ENCODE measurements around the gene NLRP1. TPM values are rescaled to one million over a fixed set of nuclear protein-coding genes. Genes with fewer than 3 reads are reported as not detected.

NLRP1 gene
- total RNA-seq, 4 donors from 2014 or later: 15.4 to 19.5 (median 18.0) TPM

- Histone ChIP-seq H3K27ac (replicated peaks in 1 of 4) (no peak overlapping the region), H3K27me3 (no peaks in the 10 kb centered on the region), H3K4me3 (no peak overlapping the region), H3K4me1 (no peaks in the 10 kb centered on the region), H3K9me3 (no peaks in the 10 kb centered on the region), H3K36me3 (peaks cover 0 to 61% (median 13%) of the 10 kb centered on the region in 4 donors)
- WGBS: 67% methylated on average over 3 of the region's 3 CpGs
- DNase-seq (ENCODE audit: extremely low spot score): peak; percentile 66
- TF ChIP-seq POLR2A (IDR thresholded peaks at IDR 0.05; ENCODE audit: low read depth) (no peak), POLR2AphosphoS5 (IDR thresholded peaks at IDR 0.05) (no peak), CTCF (IDR thresholded peaks at IDR 0.05) (no peak), EP300 (IDR thresholded peaks at IDR 0.05) (no peak)
- intact Hi-C loops (cut with DNase I): no loop called here
Measured at GRCh38 chr17:5553479-5553878, 30.8 kb downstream of the NLRP1 start.

GRCh38 chr17:5552841-5553240 is 31.5 kb downstream of the NLRP1 start:
- Histone ChIP-seq H3K9me3 (no peaks in the 10 kb centered on the region), H3K27ac (replicated peaks in 1 of 4) (no peak overlapping the region), H3K36me3 (peaks cover 0 to 61% (median 9%) of the 10 kb centered on the region in 4 donors), H3K4me3 (no peak overlapping the region), H3K4me1 (no peaks in the 10 kb centered on the region), H3K27me3 (no peaks in the 10 kb centered on the region)
- no peak for DNase-seq (ENCODE audit: extremely low spot score)
- TF ChIP-seq POLR2AphosphoS5 (IDR thresholded peaks at IDR 0.05) (no peak), POLR2A (IDR thresholded peaks at IDR 0.05; ENCODE audit: low read depth) (no peak), EP300 (IDR thresholded peaks at IDR 0.05) (no peak), CTCF (IDR thresholded peaks at IDR 0.05) (no peak)
- intact Hi-C loops (cut with DNase I): no loop called here

- Histone ChIP-seq H3K36me3 (peaks cover 0 to 75% (median 19%) of the 10 kb centered on the region in 4 donors), H3K27ac (replicated peaks in 1 of 4) (no peak overlapping the region), H3K4me3 (no peak overlapping the region), H3K4me1 (no peaks in the 10 kb centered on the region), H3K27me3 (no peaks in the 10 kb centered on the region), H3K9me3 (no peaks in the 10 kb centered on the region)
- TF ChIP-seq EP300 (IDR thresholded peaks at IDR 0.05) (no peak), POLR2A (IDR thresholded peaks at IDR 0.05; ENCODE audit: low read depth) (no peak)
- DNase-seq (ENCODE audit: extremely low spot score): no peak
- intact Hi-C loops (cut with DNase I): no loop called here
- 68% methylated on average over 9 of the region's 9 CpGs for WGBS
Measured at GRCh38 chr17:5545051-5545987, 39.0 kb downstream of the NLRP1 start.

GRCh38 chr17:5544115-5544514 is 40.2 kb downstream of the NLRP1 start:
- Histone ChIP-seq H3K36me3 (peaks cover 0 to 78% (median 22%) of the 10 kb centered on the region in 4 donors), H3K4me3 (no peak overlapping the region), H3K9me3 (no peaks in the 10 kb centered on the region), H3K27me3 (no peaks in the 10 kb centered on the region), H3K27ac (replicated peaks in 1 of 4) (no peak overlapping the region), H3K4me1 (no peaks in the 10 kb centered on the region)
- TF ChIP-seq POLR2AphosphoS5 (IDR thresholded peaks at IDR 0.05) (no peak), POLR2A (IDR thresholded peaks at IDR 0.05; ENCODE audit: low read depth) (no peak), CTCF (IDR thresholded peaks at IDR 0.05) (no peak), EP300 (IDR thresholded peaks at IDR 0.05) (no peak)
- intact Hi-C loops (cut with DNase I): no loop called here
- DNase-seq (ENCODE audit: extremely low spot score): no peak
- 77% methylated on average over 2 of the region's 2 CpGs for WGBS

GRCh38 chr17:5541610-5542202 is 42.6 kb downstream of the NLRP1 start:
- no peaks in the 10 kb centered on the region for H3K9me3 ChIP-seq
- 61% methylated on average over 3 of the region's 6 CpGs for WGBS
- H3K27me3 ChIP-seq: no peaks in the 10 kb centered on the region
- H3K27ac ChIP-seq (replicated peaks in 1 of 4): no peak overlapping the region
- TF ChIP-seq POLR2A (IDR thresholded peaks at IDR 0.05; ENCODE audit: low read depth) (no peak), POLR2AphosphoS5 (IDR thresholded peaks at IDR 0.05) (no peak), CTCF (IDR thresholded peaks at IDR 0.05) (no peak), EP300 (IDR thresholded peaks at IDR 0.05) (no peak)
- DNase-seq (ENCODE audit: extremely low spot score): no peak
- intact Hi-C loops (cut with DNase I): no loop called here
- no peak overlapping the region for H3K4me3 ChIP-seq
- H3K36me3 ChIP-seq: peaks cover 0 to 80% (median 19%) of the 10 kb centered on the region in 4 donors
- H3K4me1 ChIP-seq: no peaks in the 10 kb centered on the region
